Transverse colon (tissue), 4 donors: Measurements from ENCODE around the gene ERG28.

Experiments
- CTCF ChIP-seq, 5 experiments: fragments of 200-600 bp in 3 of 5; fragments of 450-650 bp in 2 of 5; sonication (generic) in 3 of 5; IDR thresholded peaks; 1 replicate in 2 of 5; 2 replicates in 3 of 5; pipeline ENCODE4 v1.5.1; 2016 to 2017; ENCODE audit warnings: antibody characterized with exemption in 5 of 5, inconsistent platforms in 3 of 5, mild to moderate bottlenecking in 2 of 5, moderate library complexity in 1 of 5
- POLR2A ChIP-seq: fragments of 450-650 bp; IDR thresholded peaks from one replicate; pipeline ENCODE4 v1.6.1; 2016; ENCODE audit warnings: antibody characterized with exemption, mild to moderate bottlenecking, moderate library complexity
- POLR2AphosphoS5 ChIP-seq, 3 donors: sonication (generic); formaldehyde crosslinking; IDR thresholded peaks; one replicate each; pipeline ENCODE4 v1.6.1; 2016; ENCODE audit warnings: antibody characterized with exemption in 3 of 3

- no peak for TF ChIP-seq CTCF (IDR thresholded peaks at IDR 0.05)
- TF ChIP-seq POLR2A, result no peak
- TF ChIP-seq POLR2AphosphoS5 (IDR thresholded peaks at IDR 0.05), result no peak
These were observed 48.5 kb downstream of the ERG28 start for GRCh38 chr14:75612157-75612556.
